ENCODE results near the gene HNRNPU. TPM values are rescaled to one million over a fixed set of nuclear protein-coding genes. Genes with fewer than 3 reads are reported as not detected.

HNRNPU gene
- total and polyA plus RNA-seq, 2 of the 13 experiments (the other 11 are each of a cell fraction or from before 2014, with no cell fraction given): 101 to 508 TPM

DNA sequence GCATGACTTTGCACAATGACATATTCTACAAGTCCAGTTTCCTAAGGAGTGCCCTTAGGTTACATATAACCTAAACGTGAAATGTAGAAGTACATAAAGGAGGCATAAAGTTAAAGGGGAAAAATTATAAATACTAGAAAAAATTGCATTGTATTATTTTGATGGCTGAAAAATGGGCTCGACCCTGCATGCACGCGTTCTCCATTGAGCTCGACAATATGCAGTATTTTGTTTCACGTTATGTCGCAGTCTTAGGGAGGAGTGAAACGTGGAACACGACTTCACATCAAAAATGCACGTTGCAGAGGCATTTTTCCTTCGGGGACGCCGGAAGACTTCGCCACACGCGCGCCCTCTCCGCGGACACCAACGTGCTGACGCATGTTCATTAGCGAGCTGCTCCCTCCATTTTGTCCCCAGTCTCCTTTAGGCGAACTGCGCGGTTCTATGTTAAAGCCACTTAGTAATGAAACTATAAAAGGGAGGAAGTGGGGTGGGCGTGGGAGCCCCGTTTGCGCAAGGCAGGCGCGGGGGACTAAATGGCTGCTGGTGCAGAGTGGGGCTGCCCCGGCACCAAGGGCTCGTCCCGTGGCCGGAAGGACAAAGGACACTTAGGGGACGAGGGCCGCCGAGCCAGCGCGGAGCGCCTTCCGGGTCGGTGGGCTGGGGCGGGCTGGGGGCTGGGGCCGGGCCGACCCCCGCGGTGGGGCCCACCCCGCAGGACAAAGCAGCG lies 29.6 kb downstream of the HNRNPU start (continued):
- TF ChIP-seq, protein P1, sequence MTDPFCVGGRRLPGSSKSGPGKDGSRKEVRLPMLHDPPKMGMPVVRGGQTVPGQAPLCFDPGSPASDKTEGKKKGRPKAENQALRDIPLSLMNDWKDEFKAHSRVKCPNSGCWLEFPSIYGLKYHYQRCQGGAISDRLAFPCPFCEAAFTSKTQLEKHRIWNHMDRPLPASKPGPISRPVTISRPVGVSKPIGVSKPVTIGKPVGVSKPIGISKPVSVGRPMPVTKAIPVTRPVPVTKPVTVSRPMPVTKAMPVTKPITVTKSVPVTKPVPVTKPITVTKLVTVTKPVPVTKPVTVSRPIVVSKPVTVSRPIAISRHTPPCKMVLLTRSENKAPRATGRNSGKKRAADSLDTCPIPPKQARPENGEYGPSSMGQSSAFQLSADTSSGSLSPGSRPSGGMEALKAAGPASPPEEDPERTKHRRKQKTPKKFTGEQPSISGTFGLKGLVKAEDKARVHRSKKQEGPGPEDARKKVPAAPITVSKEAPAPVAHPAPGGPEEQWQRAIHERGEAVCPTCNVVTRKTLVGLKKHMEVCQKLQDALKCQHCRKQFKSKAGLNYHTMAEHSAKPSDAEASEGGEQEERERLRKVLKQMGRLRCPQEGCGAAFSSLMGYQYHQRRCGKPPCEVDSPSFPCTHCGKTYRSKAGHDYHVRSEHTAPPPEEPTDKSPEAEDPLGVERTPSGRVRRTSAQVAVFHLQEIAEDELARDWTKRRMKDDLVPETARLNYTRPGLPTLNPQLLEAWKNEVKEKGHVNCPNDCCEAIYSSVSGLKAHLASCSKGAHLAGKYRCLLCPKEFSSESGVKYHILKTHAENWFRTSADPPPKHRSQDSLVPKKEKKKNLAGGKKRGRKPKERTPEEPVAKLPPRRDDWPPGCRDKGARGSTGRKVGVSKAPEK (CRISPR knock-in tag; IDR thresholded peaks at IDR 0.05; ENCODE audit: borderline replicate concordance): no peak
- TF ChIP-seq TBL1XR1 (IDR thresholded peaks at IDR 0.05; ENCODE audit: borderline replicate concordance, low read length, partially characterized antibody) (peak; percentile 63), MAZ (IDR thresholded peaks at IDR 0.05; ENCODE audit: borderline replicate concordance, low read depth, low read length) (no peak), MAZ (CRISPR knock-in tag; IDR thresholded peaks at IDR 0.05; ENCODE audit: low read depth) (no peak), CENPT (CRISPR knock-in tag; IDR thresholded peaks at IDR 0.05; ENCODE audit: low read depth) (no peak), REL (CRISPR knock-in tag; conservative IDR thresholded peaks at IDR 0.05) (no peak), KDM4B (CRISPR knock-in tag; IDR thresholded peaks at IDR 0.05) (peak; percentile 83), ERF (CRISPR knock-in tag; IDR thresholded peaks at IDR 0.05) (peak; percentile 76), ZFP41 (CRISPR knock-in tag; IDR thresholded peaks at IDR 0.05; ENCODE audit: borderline replicate concordance) (no peak), TGIF2 (CRISPR knock-in tag; IDR thresholded peaks at IDR 0.05) (peak; percentile 18; the same call in 1 of the 2 replicates), MAFF (IDR thresholded peaks at IDR 0.05; ENCODE audit: low read depth, low read length) (peak; percentile 29; the same call in 1 of the 2 replicates), BRD4 (CRISPR knock-in tag; IDR thresholded peaks at IDR 0.05) (peak; percentile 93), POGZ (CRISPR knock-in tag; IDR thresholded peaks at IDR 0.05) (peak; percentile 73), ZNF678 (CRISPR knock-in tag; IDR thresholded peaks at IDR 0.05) (peak; percentile 20; the same call in 1 of the 2 replicates), HDAC1 (CRISPR knock-in tag; IDR thresholded peaks at IDR 0.05) (peak; percentile 94), RORA (CRISPR knock-in tag; IDR thresholded peaks at IDR 0.05) (no peak)
- TF ChIP-seq, protein P2, sequence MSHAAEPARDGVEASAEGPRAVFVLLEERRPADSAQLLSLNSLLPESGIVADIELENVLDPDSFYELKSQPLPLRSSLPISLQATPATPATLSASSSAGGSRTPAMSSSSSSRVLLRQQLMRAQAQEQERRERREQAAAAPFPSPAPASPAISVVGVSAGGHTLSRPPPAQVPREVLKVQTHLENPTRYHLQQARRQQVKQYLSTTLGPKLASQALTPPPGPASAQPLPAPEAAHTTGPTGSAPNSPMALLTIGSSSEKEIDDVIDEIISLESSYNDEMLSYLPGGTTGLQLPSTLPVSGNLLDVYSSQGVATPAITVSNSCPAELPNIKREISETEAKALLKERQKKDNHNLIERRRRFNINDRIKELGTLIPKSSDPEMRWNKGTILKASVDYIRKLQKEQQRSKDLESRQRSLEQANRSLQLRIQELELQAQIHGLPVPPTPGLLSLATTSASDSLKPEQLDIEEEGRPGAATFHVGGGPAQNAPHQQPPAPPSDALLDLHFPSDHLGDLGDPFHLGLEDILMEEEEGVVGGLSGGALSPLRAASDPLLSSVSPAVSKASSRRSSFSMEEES (CRISPR knock-in tag; IDR thresholded peaks at IDR 0.05): peak; percentile 76
- TF ChIP-seq, protein P3, sequence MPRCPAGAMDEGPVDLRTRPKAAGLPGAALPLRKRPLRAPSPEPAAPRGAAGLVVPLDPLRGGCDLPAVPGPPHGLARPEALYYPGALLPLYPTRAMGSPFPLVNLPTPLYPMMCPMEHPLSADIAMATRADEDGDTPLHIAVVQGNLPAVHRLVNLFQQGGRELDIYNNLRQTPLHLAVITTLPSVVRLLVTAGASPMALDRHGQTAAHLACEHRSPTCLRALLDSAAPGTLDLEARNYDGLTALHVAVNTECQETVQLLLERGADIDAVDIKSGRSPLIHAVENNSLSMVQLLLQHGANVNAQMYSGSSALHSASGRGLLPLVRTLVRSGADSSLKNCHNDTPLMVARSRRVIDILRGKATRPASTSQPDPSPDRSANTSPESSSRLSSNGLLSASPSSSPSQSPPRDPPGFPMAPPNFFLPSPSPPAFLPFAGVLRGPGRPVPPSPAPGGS (CRISPR knock-in tag; IDR thresholded peaks at IDR 0.05): peak; percentile 68; the same call in 1 of the 2 replicates

Data from HepG2 (cell line).